ENCODE results near the gene SSNA1. TPM values are rescaled to one million over a fixed set of nuclear protein-coding genes. Genes with fewer than 3 reads are reported as not detected.

SSNA1 gene
- total and polyA plus RNA-seq, 2 donors (not counting 1 experiment from before 2014, with no cell fraction given): 37.7 to 56.3 TPM

DNA sequence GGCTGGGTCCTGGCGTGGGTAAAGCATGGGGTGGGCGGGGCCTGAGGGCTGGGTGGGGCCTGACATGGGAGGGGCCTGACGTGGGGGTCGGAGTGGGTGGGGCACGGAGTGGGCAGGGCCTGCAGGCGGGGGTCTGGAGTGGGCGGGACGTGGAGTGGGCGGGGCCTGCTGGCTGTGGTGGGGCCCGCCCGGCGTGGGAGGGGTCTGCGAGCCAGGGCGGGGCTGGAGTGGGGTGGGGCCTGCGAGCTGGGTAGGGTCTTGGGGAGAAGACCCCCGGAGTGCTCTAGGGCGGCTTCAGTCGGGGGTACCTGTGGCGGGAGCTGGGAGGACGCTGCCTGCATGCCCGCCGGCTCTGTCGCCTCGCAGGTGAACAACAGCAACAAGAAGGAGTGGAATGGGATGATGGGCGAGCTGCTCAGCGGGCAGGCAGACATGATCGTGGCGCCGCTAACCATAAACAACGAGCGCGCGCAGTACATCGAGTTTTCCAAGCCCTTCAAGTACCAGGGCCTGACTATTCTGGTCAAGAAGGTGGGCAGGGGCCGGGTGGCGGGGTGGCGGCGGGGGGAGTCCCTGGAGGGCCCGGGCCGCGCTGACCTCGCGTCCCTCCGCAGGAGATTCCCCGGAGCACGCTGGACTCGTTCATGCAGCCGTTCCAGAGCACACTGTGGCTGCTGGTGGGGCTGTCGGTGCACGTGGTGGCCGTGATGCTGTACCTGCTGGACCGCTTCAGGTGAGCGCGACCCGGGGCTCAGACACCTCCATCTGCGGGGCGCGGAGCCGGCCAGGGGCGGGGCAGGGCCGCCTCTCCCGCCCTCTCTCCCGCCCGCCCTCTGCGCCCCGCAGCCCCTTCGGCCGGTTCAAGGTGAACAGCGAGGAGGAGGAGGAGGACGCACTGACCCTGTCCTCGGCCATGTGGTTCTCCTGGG is 26.7 kb upstream of the SSNA1 start:
- Histone ChIP-seq H4K20me1 (ENCODE audit: control insufficient read depth, extremely low read depth, insufficient read depth, low read length) (no peaks in the 10 kb centered on the region), H3K4me2 (ENCODE audit: extremely low read depth, insufficient read depth, low read length) (no peak overlapping the region), H3K36me3 (ENCODE audit: control insufficient read depth, insufficient read depth, low read length) (no peaks in the 10 kb centered on the region), H3K79me2 (ENCODE audit: control insufficient read depth, insufficient read depth, low read length) (no peaks in the 10 kb centered on the region), H3K9me3 (ENCODE audit: control insufficient read depth, insufficient read depth, low read depth, low read length) (no peaks in the 10 kb centered on the region), H3K9ac (ENCODE audit: insufficient read depth, low read length) (no peak overlapping the region), H3K27ac (ENCODE audit: insufficient read depth, low read length) (no peak overlapping the region), H3K27me3 (ENCODE audit: control insufficient read depth, insufficient read depth, low read length) (peaks cover 42% of the 10 kb centered on the region), H3K4me1 (ENCODE audit: control insufficient read depth, extremely low read depth, insufficient read depth, low read length) (no peaks in the 10 kb centered on the region), H2AFZ (ENCODE audit: low read length) (no peak overlapping the region), H3K4me3 (replicated peaks in 1 of 4; ENCODE audit: control extremely low read depth in 1 of 4, insufficient read depth in 1 of 4, low read depth in 3 of 4, low read length in 4 of 4) (no peak overlapping the region)
- no peak for DNase-seq (ENCODE audit: low read depth in 2 of 2)
- peak; percentile 61 for TF ChIP-seq EZH2 (IDR thresholded peaks at IDR 0.05; ENCODE audit: low read length, missing control alignments)
- TF ChIP-seq, protein P1, sequence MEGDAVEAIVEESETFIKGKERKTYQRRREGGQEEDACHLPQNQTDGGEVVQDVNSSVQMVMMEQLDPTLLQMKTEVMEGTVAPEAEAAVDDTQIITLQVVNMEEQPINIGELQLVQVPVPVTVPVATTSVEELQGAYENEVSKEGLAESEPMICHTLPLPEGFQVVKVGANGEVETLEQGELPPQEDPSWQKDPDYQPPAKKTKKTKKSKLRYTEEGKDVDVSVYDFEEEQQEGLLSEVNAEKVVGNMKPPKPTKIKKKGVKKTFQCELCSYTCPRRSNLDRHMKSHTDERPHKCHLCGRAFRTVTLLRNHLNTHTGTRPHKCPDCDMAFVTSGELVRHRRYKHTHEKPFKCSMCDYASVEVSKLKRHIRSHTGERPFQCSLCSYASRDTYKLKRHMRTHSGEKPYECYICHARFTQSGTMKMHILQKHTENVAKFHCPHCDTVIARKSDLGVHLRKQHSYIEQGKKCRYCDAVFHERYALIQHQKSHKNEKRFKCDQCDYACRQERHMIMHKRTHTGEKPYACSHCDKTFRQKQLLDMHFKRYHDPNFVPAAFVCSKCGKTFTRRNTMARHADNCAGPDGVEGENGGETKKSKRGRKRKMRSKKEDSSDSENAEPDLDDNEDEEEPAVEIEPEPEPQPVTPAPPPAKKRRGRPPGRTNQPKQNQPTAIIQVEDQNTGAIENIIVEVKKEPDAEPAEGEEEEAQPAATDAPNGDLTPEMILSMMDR (conservative IDR thresholded peaks at IDR 0.05 in 1 of 2, IDR thresholded peaks at IDR 0.05 in 1 of 2; ENCODE audit: low read depth in 1 of 2, low read length in 2 of 2): no peak

DNA sequence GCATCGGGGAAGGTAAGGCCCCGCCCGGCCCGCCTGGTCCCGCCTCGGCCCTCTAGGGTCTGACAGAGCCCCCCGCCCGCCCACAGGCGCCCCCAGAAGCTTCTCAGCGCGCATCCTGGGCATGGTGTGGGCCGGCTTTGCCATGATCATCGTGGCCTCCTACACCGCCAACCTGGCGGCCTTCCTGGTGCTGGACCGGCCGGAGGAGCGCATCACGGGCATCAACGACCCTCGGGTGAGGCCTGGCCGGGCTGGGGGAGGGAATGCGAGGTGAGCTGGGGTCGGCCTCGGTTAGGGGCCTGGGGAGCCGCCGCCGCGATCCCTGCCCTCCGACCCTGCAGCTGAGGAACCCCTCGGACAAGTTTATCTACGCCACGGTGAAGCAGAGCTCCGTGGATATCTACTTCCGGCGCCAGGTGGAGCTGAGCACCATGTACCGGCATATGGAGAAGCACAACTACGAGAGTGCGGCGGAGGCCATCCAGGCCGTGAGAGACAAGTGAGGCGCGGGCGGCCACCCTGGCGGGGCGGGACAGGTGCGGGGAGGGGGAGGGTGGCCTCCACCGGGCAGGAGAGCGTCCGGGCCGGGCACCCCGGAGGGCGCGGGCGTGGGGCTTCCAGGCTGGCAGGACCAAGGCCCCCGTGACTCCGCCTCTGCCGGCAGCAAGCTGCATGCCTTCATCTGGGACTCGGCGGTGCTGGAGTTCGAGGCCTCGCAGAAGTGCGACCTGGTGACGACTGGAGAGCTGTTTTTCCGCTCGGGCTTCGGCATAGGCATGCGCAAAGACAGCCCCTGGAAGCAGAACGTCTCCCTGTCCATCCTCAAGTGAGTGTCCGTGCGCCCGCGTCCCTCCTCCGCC is 25.7 kb upstream of the SSNA1 start:
- H3K79me2 ChIP-seq (ENCODE audit: control insufficient read depth, insufficient read depth, low read length): no peaks in the 10 kb centered on the region
- H3K27ac ChIP-seq (ENCODE audit: insufficient read depth, low read length): no peak overlapping the region
- peak; percentile 89 for TF ChIP-seq EZH2 (IDR thresholded peaks at IDR 0.05; ENCODE audit: low read length, missing control alignments)
- TF ChIP-seq, protein P1 (conservative IDR thresholded peaks at IDR 0.05 in 1 of 2, IDR thresholded peaks at IDR 0.05 in 1 of 2; ENCODE audit: low read depth in 1 of 2, low read length in 2 of 2): no peak
- H4K20me1 ChIP-seq (ENCODE audit: control insufficient read depth, extremely low read depth, insufficient read depth, low read length): no peaks in the 10 kb centered on the region
- peaks cover 44% of the 10 kb centered on the region for H3K27me3 ChIP-seq (ENCODE audit: control insufficient read depth, insufficient read depth, low read length)
- no peak overlapping the region for H3K9ac ChIP-seq (ENCODE audit: insufficient read depth, low read length)
- no peaks in the 10 kb centered on the region for H3K4me1 ChIP-seq (ENCODE audit: control insufficient read depth, extremely low read depth, insufficient read depth, low read length)
- H3K4me3 ChIP-seq (replicated peaks in 1 of 4; ENCODE audit: control extremely low read depth in 1 of 4, insufficient read depth in 1 of 4, low read depth in 3 of 4, low read length in 4 of 4): peak overlapping the region in 2 of 4 experiments; percentile 7 to 17
- H2AFZ ChIP-seq (ENCODE audit: low read length): peak overlapping the region; percentile 30
- H3K36me3 ChIP-seq (ENCODE audit: control insufficient read depth, insufficient read depth, low read length): no peaks in the 10 kb centered on the region
- H3K4me2 ChIP-seq (ENCODE audit: extremely low read depth, insufficient read depth, low read length): peak overlapping the region; percentile 59
- no peaks in the 10 kb centered on the region for H3K9me3 ChIP-seq (ENCODE audit: control insufficient read depth, insufficient read depth, low read depth, low read length)
- DNase-seq (ENCODE audit: low read depth in 2 of 2): no peak

DNA sequence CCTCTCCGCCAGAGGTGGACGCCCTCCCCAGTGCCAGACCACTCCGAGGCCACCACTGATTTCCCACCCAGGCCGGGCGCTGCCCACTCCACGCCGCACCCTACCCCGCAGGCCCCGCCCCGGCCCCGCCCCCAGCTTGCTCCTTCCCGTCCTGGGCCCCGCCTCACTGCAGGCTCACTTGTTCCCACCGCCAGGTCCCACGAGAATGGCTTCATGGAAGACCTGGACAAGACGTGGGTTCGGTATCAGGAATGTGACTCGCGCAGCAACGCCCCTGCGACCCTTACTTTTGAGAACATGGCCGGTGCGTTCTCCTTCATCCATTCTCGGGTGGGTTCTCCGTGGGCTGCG is 25.1 kb upstream of the SSNA1 start:
- peak overlapping the region; percentile 30 for H2AFZ ChIP-seq (ENCODE audit: low read length)
- H3K27me3 ChIP-seq (ENCODE audit: control insufficient read depth, insufficient read depth, low read length): peaks cover 46% of the 10 kb centered on the region
- no peaks in the 10 kb centered on the region for H3K36me3 ChIP-seq (ENCODE audit: control insufficient read depth, insufficient read depth, low read length)
- H3K9ac ChIP-seq (ENCODE audit: insufficient read depth, low read length): no peak overlapping the region
- no peaks in the 10 kb centered on the region for H4K20me1 ChIP-seq (ENCODE audit: control insufficient read depth, extremely low read depth, insufficient read depth, low read length)
- H3K4me2 ChIP-seq (ENCODE audit: extremely low read depth, insufficient read depth, low read length): peak overlapping the region; percentile 59
- no peak for DNase-seq (ENCODE audit: low read depth in 2 of 2)
- no peaks in the 10 kb centered on the region for H3K79me2 ChIP-seq (ENCODE audit: control insufficient read depth, insufficient read depth, low read length)
- no peaks in the 10 kb centered on the region for H3K4me1 ChIP-seq (ENCODE audit: control insufficient read depth, extremely low read depth, insufficient read depth, low read length)
- no peaks in the 10 kb centered on the region for H3K9me3 ChIP-seq (ENCODE audit: control insufficient read depth, insufficient read depth, low read depth, low read length)
- H3K4me3 ChIP-seq (replicated peaks in 1 of 4; ENCODE audit: control extremely low read depth in 1 of 4, insufficient read depth in 1 of 4, low read depth in 3 of 4, low read length in 4 of 4): peak overlapping the region in 2 of 4 experiments; percentile 7 to 17
- no peak overlapping the region for H3K27ac ChIP-seq (ENCODE audit: insufficient read depth, low read length)
- TF ChIP-seq, protein P1 (conservative IDR thresholded peaks at IDR 0.05 in 1 of 2, IDR thresholded peaks at IDR 0.05 in 1 of 2; ENCODE audit: low read depth in 1 of 2, low read length in 2 of 2): no peak
- TF ChIP-seq EZH2 (IDR thresholded peaks at IDR 0.05; ENCODE audit: low read length, missing control alignments): peak; percentile 15

Measured in fibroblast of lung (primary cell).